Gastroesophageal sphincter (tissue), 3 donors: ENCODE results near the gene LMNA.

Experiments used
- EP300 ChIP-seq: sonication (generic); formaldehyde crosslinking; IDR thresholded peaks from one replicate; pipeline ENCODE4 v1.6.1; 2017; ENCODE audit warnings: antibody characterized with exemption, mild to moderate bottlenecking
- POLR2A ChIP-seq, 2 donors: fragments of 450-650 bp; IDR thresholded peaks; one replicate each; pipeline ENCODE4 v1.6.1; 2017; ENCODE audit warnings: antibody characterized with exemption in 2 of 2, mild to moderate bottlenecking in 2 of 2, moderate library complexity in 1 of 2
- POLR2AphosphoS5 ChIP-seq: sonication (generic); formaldehyde crosslinking; IDR thresholded peaks from one replicate; pipeline ENCODE4 v1.6.1; 2017; ENCODE audit warnings: antibody characterized with exemption
- TF ChIP-seq, protein P1 (sequence below), 4 experiments: fragments of 200-600 bp in 2 of 4; fragments of 450-650 bp in 2 of 4; sonication (generic) in 1 of 4; IDR thresholded peaks; one replicate each; pipeline ENCODE4 v1.5.1; 2017 to 2019; ENCODE audit warnings: antibody characterized with exemption in 4 of 4, mild to moderate bottlenecking in 2 of 4, moderate library complexity in 2 of 4

DNA sequence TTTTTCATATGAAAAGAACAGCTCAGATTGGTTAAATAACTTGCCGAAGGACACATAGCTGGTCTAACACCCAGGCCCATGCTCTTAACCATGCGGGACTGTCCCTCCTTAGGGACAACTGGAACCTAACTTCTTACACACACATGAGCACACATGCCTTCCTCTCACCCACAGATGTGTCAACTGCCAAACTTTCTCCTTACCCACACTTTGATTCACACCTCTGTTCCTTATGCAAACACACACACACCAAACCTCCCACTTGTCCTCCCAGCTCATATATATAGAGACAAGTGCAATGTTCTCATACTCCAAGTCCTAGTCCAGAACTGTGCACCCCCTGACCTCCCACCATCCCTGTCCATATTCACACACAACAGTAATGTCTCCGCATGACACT, 49.3 kb upstream of the LMNA start:
- TF ChIP-seq, protein P1, sequence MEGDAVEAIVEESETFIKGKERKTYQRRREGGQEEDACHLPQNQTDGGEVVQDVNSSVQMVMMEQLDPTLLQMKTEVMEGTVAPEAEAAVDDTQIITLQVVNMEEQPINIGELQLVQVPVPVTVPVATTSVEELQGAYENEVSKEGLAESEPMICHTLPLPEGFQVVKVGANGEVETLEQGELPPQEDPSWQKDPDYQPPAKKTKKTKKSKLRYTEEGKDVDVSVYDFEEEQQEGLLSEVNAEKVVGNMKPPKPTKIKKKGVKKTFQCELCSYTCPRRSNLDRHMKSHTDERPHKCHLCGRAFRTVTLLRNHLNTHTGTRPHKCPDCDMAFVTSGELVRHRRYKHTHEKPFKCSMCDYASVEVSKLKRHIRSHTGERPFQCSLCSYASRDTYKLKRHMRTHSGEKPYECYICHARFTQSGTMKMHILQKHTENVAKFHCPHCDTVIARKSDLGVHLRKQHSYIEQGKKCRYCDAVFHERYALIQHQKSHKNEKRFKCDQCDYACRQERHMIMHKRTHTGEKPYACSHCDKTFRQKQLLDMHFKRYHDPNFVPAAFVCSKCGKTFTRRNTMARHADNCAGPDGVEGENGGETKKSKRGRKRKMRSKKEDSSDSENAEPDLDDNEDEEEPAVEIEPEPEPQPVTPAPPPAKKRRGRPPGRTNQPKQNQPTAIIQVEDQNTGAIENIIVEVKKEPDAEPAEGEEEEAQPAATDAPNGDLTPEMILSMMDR (IDR thresholded peaks at IDR 0.05): no peak
- no peak for TF ChIP-seq POLR2A (IDR thresholded peaks at IDR 0.05)
- TF ChIP-seq POLR2AphosphoS5: no peak
- no peak for TF ChIP-seq EP300
